GM18505 (cell line): ENCODE results near the gene MYOG.

Experiments
- ATAC-seq: cut with Tn5 transposase; IDR thresholded peaks from one replicate; pipeline ENCODE4 v1.9.1; 2021; ENCODE audit not compliant: unreplicated experiment
- POLR2A ChIP-seq: IDR thresholded peaks from 4 replicates; pipeline ENCODE4 v1.6.1; 2011; ENCODE audit warnings: borderline replicate concordance; ENCODE audit not compliant: insufficient read depth, insufficient read length; ENCODE audit errors: extremely low read depth

Gene MYOG

DNA sequence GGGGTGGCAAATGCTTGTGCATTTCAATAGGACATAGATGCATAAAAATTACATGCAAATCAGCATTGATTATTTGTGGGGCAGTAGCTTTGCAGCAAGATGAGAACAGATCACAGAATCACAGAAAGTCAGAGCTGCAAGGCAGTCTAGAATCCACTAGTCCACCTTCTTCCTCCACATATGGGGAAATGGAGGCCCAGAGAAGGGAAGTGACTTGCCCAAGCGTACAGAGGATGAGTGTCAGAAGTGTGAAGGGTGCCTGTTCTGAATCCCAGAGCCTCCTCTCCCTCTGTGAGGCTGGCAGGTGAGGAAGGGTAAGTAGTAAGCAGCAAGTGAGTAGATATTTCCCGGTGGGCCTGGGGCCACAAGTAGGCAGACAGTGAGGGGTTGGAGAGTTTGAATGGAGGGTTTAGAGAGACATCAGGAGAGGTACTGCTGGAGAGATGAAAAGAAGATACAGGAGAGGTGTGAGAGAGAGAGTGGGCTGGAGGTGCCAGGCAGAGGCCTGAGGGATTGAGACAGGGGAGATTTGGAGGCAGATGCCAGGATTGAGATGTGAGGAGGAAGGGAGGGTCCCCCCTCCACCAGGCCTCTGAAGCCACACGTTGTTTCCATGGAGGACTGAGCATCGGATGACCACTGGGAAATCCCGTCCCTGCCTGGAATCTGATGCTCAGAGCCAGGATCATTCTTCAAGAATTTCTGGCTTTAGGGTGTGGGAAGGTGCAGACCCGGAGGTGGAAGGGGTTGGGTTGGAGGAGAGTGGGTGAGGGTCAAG, 4.8 kb upstream of the MYOG start:
- ATAC-seq, result no peak
- no peak for TF ChIP-seq POLR2A

DNA sequence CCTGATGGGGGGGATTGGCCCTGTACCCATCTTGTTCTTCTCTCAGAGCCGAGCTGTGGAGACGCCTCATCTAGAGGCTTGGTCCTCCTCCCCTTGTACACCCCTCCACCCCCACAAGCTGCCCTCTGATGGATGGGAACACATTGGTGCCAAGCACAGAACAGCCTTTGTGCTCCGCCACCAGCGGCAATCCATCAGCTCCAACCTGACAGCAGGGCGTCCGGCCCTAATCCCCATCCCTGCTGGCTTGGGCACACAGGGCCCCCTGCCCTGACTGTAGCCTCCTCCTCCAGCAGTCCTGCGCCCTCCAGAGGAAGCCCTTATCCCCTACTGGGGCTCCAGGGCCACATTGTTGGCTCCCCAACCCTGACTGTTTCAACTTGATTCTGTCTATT, 3.8 kb upstream of the MYOG start:
- ATAC-seq, result no peak
- TF ChIP-seq POLR2A, result no peak

DNA sequence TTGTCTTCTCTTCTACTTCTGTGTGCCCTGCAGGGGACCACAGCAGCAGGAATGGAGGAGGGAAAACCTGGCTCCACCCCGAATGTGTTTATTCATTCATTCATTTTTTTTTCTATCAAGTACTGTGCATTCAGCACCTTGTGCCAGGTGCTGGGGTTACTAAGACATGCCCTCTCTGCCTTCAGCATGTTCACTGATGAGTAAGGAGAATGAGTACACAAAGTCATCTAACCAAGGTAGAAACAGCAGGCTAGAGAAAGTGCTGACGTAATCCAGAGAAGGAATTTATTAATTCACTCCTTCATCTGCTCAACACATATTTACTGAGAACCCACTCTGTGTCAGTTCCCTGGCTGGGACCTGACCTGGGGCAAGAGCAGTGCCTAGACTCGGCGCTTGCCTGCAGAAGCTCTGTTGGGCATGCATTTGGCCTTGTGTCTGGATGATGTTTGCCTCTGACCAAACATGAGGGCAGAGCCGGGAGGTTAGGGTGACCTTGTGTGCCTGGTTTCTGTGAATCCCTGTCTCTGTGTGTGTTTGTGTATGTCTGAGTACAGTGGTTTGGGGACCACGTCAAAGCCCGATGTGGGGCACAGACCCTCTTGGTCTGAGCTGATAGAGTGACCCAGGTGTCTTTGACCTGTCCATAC, 3.3 kb upstream of the MYOG start:
- ATAC-seq, result no peak
- TF ChIP-seq POLR2A, result no peak

DNA sequence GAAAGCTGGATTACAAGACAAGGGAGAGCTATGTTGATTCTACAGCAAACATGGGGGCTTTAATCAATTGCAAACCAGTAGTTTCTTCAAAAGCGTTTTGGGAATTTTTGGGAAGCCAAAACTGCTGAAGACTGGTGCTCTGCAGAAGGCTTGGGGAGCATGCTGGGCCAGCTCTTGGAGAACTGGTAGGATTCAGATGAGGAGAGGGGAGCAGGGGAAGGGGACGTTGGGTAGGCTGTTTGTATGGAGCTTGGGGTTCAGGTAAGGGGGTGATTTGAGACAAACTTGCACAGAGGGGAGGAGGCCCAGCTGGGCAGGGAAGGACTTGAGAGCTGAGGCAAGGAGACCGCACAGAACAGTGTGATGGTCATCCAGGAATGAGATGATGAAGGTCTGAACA, 2.6 kb upstream of the MYOG start:
- ATAC-seq, result no peak
- TF ChIP-seq POLR2A, result no peak

DNA sequence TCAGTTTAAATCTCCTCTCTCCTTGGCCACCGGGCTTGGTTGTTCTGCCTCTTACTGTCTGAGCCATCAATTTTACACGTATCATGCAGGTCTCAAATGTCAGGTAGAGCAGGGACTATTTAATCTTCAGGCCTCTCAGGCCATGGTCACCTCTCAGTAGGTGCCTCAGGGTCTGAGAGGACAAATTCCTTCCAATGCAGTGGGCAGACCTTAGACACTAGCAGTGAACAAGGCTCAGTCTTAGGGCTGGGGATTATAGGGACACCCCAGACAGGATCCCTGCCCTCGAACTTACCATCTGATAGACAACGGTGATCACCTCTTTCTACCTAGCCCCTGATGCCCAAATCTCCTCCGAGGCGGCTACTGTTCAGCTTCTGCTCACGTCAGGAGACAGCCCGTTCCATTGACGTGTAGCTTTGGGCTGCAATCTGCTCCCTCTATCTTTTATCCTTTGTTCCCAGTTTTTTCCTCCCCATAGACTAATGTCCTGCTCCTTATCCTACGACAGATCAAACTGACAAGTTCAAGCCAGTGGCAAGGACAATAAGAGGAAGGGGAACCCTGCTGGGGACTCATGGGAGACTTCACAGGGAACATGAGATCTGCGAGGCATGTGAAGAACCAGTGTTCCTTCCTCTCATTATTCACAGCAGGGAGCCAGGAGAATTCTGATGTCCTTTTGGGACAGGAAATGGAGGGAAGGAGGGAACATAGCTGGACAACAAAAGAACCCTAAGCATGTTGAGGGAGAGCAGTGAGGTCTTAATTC, 1.4 kb upstream of the MYOG start:
- ATAC-seq, result no peak
- no peak for TF ChIP-seq POLR2A

DNA sequence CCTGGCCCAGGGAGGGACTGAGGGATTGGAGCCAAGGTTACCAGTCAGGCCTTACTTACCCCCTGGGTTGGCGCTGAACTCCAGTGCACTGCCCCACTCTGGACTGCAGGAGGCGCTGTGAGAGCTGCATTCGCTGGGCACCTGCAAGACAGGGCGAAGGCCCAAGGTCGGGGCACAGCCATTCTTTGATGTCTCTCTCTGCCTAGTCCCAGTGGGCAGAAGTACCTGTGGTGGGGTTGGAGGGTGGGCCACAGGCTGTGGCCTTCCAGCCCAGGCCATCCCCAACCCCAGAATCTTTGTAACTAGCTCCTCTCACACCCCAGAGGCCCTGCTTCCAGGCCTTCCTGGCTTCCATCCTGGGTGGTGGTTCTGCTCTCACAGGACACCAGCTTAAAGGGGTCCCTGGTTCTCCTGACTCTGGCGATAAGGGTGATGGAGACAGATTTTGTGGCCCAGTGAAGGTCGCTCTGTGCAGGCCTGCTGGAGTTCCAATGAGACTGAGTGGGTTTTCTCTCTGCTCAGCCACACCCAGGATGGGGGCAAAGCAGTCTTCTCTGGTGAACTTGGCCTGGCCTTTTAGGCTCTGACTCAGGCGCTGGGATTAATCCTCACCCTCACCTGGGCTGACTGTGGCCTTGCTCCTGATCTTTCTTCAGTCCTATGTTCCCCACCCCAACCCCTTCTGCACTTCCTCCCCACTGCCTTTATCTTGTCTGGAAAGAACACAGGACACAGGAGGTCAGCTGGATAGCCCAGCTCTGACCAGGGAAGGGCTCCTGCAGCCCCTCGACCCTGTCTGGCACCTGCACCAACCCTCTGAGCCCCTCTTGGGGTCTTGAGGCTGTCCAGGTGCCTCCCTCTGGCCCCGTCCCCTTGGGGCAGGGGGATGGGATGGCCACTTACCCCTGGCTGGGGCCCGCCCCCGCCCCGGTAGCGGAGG, 954 bp downstream of the MYOG start:
- ATAC-seq, result no peak
- no peak for TF ChIP-seq POLR2A

DNA sequence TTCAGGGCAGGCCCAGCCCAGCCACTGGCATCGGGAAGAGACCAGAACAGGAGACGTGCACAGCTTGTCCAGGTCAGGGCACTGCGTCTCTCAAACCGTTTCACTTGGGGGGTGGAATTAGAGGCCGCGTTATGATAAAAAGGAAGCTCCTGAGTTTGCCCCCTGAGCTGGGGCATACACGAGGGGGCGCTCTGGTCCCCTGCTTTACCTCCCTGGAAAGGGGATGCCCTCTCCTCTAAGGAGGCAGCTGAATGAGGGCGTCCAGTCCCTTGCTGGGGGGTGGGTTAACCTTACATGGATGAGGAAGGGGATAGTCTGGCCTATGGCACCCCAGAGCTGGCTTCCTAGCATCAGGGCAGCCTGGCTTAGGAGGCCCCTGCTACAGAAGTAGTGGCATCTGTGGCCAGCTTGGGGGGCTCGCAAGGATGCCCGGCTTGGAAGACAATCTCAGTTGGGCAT, 2.3 kb downstream of the MYOG start:
- ATAC-seq, result no peak
- TF ChIP-seq POLR2A, result no peak

DNA sequence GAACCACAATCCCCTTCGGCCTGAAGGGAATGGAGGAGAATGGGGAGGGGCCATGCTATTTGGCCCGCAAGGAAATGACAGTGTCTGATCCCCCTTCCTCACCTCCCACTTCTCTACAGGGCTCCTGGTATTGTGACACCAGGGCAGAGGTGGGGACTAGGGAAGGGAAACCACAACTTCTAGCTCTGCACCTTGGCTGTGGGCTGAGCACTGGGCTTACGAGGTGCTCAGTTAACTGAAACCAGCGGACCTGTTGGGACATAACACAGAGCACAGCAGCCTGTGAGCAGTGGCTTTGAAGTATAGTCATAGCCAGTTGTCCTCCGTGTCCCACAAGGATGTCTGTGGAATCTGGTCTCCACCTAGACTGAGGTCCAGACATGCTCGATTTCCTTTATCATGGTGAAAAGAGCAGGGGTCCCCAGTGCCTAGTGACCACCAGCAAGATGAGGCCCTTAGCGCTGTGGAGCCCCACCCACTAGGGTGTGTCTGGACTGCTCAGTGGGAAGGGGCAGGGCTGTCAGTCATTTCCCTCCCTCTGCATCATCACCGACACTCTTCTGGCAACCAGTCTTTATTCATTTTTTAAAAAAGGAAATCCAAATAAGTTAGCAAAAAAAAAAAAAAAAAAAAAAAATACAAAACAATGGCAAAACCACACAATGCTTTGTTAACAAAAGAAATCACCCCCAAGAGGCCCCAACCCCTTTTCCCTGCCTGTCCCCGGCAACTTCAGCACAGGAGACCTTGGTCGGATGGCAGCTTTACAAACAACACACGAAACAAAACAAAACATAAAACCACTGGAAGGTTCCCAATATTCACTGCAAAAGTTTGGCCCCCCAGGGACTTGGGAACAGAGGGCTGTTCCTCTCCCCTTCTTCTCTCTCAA, 3.0 kb downstream of the MYOG start:
- no peak for TF ChIP-seq POLR2A
- ATAC-seq, result no peak

DNA sequence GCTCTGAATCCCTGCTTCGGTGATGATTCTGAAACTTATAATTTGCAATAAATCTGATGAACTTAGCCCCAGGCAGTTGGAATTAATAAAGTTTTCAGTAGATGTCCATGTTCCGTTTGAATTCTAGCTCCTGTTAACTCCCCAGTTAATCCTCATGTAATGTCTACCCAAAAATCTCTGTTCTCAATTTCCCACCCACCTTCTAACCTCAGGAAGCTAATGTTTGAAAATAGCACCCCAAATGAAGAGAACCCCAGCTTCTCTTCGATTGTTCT, 3.6 kb downstream of the MYOG start:
- TF ChIP-seq POLR2A, result no peak
- ATAC-seq, result no peak

DNA sequence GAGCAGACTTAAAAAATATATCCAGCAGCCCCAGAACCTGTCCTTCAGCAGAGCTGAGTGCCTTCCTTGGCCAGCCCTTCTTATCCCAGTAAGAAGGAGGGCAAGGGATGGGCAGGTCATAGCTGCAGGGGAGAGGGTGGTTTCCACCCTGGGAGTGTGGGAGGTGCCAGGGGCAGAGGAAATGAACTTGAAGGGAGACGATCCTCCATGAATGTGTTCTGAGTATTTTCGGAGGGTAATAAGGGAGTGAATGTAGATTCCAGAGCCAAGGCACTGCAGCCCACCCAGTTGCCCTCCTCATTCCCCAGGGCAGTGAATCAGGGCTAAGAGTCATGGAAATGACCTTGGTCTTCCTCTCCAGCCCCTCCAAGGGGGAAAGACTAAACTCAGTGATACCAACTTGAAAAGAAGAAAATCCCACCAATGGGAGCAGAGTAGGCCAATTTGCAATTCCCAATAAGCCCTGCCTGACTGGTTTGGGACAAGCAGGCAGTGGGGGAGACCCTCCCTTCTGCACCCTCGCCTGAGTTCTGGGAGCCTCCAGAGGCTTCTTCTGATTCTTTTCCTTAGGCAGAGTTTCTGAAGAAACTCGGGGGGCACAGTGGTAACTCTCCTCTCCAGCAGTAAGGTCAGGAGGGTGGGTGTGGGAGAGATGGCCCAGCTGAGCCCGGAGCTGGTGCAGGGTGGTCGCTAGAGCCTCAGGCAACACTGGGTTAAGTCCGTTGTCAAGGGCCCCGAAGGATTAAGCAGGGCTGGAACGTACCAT, 4.2 kb downstream of the MYOG start:
- TF ChIP-seq POLR2A, result no peak
- no peak for ATAC-seq

DNA sequence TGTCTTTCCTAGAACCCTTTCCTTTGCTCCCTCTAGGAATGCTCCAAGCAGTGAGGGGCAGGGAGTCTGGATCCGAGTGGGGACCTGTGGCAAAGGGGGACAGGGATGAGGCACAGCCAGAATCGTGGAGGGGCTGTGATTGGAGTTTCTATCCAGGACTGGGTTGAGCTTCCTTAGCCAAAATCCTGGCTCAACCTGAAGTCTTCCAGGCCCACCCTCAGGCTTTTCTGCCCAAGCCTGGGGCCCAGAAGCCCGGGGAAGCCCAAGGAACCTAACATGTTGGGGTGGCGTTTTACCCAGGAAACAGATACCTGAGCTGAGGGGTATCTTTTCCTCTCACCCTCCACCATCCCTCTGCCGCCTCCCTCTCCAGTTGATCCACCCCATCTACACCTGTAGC, 5.4 kb downstream of the MYOG start:
- ATAC-seq, result no peak
- no peak for TF ChIP-seq POLR2A

DNA sequence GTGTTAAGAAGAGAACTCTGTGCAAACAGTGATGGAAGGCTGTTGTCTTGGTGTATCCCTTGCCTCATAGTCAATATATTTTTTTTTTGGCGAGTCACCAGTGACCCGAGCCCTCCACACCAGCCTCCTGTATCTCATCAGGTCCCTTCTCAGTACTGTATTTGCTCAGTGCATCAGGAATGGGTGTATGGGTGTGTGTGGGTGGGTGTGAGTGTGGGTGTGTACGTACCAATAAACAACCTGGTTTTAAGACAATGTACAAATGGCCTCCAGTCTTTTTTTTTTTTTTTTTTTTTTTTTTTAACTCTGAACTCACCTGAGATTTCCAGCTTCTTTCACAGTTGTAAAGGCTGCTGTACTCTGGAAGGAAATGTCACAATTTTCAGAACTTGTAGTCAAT, 7.3 kb downstream of the MYOG start:
- TF ChIP-seq POLR2A, result no peak
- ATAC-seq, result no peak

DNA sequence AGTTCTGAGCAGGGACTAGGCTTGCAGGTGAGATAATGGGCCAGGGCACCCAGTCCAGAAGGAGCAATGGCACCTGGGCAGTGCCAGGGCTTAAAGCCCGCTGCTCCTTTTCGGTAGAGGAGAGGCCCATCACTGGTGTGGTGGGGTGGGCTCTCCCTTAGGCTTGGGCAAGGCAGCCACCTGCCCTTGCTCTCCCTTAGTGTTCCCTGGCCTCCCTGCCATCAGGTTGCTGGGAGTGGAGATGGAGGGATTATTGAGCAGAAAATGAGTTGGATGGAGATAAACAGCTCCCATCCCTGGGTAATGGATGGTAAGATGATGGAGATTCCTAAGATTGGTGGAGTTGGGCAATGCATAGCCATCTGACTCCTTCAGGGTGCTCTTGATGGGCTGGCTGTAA, 7.9 kb downstream of the MYOG start:
- no peak for ATAC-seq
- TF ChIP-seq POLR2A, result no peak
